ENCODE measurements around the gene ZNF546. TPM values are rescaled to one million over a fixed set of nuclear protein-coding genes. Genes with fewer than 3 reads are reported as not detected.
"Not testable (repeated sequence)": the region's sequence is repeated elsewhere in the genome, so short reads cannot be mapped to it uniquely, and the experiment has no call there.

Gene ZNF546
- total RNA-seq, 2 donors from 2014 or later: 2.5 to 2.7 TPM

GRCh38 chr19:39996218-39996810 is 546 bp upstream of the ZNF546 start:
- DNase-seq: peak in 1 of 3 donors; percentile 9
- Mint-ChIP-seq H3K4me1 (peaks cover 23% of the 10 kb centered on the region), H3K4me3 (peak overlapping the region; percentile 96), H3K27ac (peak overlapping the region; percentile 99), H3K36me3 (ENCODE audit: low read depth) (peaks cover 5% of the 10 kb centered on the region), H3K27me3 (no peaks in the 10 kb centered on the region)
- no peaks in the 10 kb centered on the region for H3K9me3 ChIP-seq (ENCODE audit: control insufficient read depth, low read length, poor library complexity, severe bottlenecking)
- ATAC-seq: peak; percentile 64

- peak overlapping the region; percentile 96 for H3K4me3 Mint-ChIP-seq
- no peak for ATAC-seq
- no peaks in the 10 kb centered on the region for H3K27me3 Mint-ChIP-seq
- peaks cover 5% of the 10 kb centered on the region for H3K36me3 Mint-ChIP-seq (ENCODE audit: low read depth)
- no peak for DNase-seq
- H3K9me3 ChIP-seq (ENCODE audit: control insufficient read depth, low read length, poor library complexity, severe bottlenecking): no peaks in the 10 kb centered on the region
- H3K27ac Mint-ChIP-seq: peak overlapping the region; percentile 99
- H3K4me1 Mint-ChIP-seq: peaks cover 17% of the 10 kb centered on the region
These were observed 867 bp downstream of the ZNF546 start for GRCh38 chr19:39997638-39998216.

- no peaks in the 10 kb centered on the region for H3K27me3 Mint-ChIP-seq
- ATAC-seq (no peak), DNase-seq (no peak)
- H3K9me3 ChIP-seq (ENCODE audit: control insufficient read depth, low read length, poor library complexity, severe bottlenecking): no peaks in the 10 kb centered on the region
- H3K4me1 Mint-ChIP-seq: peaks cover 15% of the 10 kb centered on the region
- H3K4me3 Mint-ChIP-seq: peak overlapping the region; percentile 96
- H3K36me3 Mint-ChIP-seq (ENCODE audit: low read depth): peaks cover 5% of the 10 kb centered on the region
- peak overlapping the region; percentile 99 for H3K27ac Mint-ChIP-seq
These were observed 1.6 kb downstream of the ZNF546 start for GRCh38 chr19:39998501-39998900.

GRCh38 chr19:40005691-40006272 is 8.9 kb downstream of the ZNF546 start:
- no peak overlapping the region for H3K4me3 Mint-ChIP-seq
- no peaks in the 10 kb centered on the region for H3K9me3 ChIP-seq (ENCODE audit: control insufficient read depth, low read length, poor library complexity, severe bottlenecking)
- H3K4me1 Mint-ChIP-seq: no peaks in the 10 kb centered on the region
- no peak for ATAC-seq
- H3K27me3 Mint-ChIP-seq: no peaks in the 10 kb centered on the region
- peaks cover 19% of the 10 kb centered on the region for H3K36me3 Mint-ChIP-seq (ENCODE audit: low read depth)
- no peak overlapping the region for H3K27ac Mint-ChIP-seq
- no peak for DNase-seq

- Mint-ChIP-seq H3K36me3 (ENCODE audit: low read depth) (peaks cover 19% of the 10 kb centered on the region), H3K27ac (no peak overlapping the region), H3K27me3 (no peaks in the 10 kb centered on the region), H3K4me3 (no peak overlapping the region), H3K4me1 (no peaks in the 10 kb centered on the region)
- DNase-seq (no peak), ATAC-seq (no peak)
- H3K9me3 ChIP-seq (ENCODE audit: control insufficient read depth, low read length, poor library complexity, severe bottlenecking): no peaks in the 10 kb centered on the region
These were observed 9.4 kb downstream of the ZNF546 start for GRCh38 chr19:40006273-40006691.

- peaks cover 22% of the 10 kb centered on the region for H3K36me3 Mint-ChIP-seq (ENCODE audit: low read depth)
- peaks cover 10% of the 10 kb centered on the region for H3K9me3 ChIP-seq (ENCODE audit: control insufficient read depth, low read length, poor library complexity, severe bottlenecking)
- no peaks in the 10 kb centered on the region for H3K27me3 Mint-ChIP-seq
- no peak for DNase-seq
- H3K4me1 Mint-ChIP-seq: no peaks in the 10 kb centered on the region
- no peak for ATAC-seq
- no peak overlapping the region for H3K27ac Mint-ChIP-seq
- H3K4me3 Mint-ChIP-seq: no peak overlapping the region
These were observed 12.8 kb downstream of the ZNF546 start for GRCh38 chr19:40009674-40010073.

GRCh38 chr19:40013991-40014390 is 17.1 kb downstream of the ZNF546 start:
- H3K9me3 ChIP-seq (ENCODE audit: control insufficient read depth, low read length, poor library complexity, severe bottlenecking): peaks cover 14% of the 10 kb centered on the region
- no peak for ATAC-seq
- Mint-ChIP-seq H3K27me3 (no peaks in the 10 kb centered on the region), H3K4me1 (no peaks in the 10 kb centered on the region), H3K4me3 (no peak overlapping the region), H3K36me3 (ENCODE audit: low read depth) (peaks cover 8% of the 10 kb centered on the region), H3K27ac (no peak overlapping the region)
- DNase-seq: no peak

GRCh38 chr19:40023969-40024368 is 27.1 kb downstream of the ZNF546 start:
- Mint-ChIP-seq H3K36me3 (ENCODE audit: low read depth) (no peaks in the 10 kb centered on the region), H3K4me3 (no peak overlapping the region), H3K27ac (no peak overlapping the region), H3K27me3 (no peaks in the 10 kb centered on the region), H3K4me1 (no peaks in the 10 kb centered on the region)
- no peak for ATAC-seq
- peaks cover 39% of the 10 kb centered on the region for H3K9me3 ChIP-seq (ENCODE audit: control insufficient read depth, low read length, poor library complexity, severe bottlenecking)
- DNase-seq: no peak

- H3K4me1 Mint-ChIP-seq: no peaks in the 10 kb centered on the region
- H3K4me3 Mint-ChIP-seq: no peak overlapping the region
- H3K27me3 Mint-ChIP-seq: no peaks in the 10 kb centered on the region
- H3K36me3 Mint-ChIP-seq (ENCODE audit: low read depth): no peaks in the 10 kb centered on the region
- ATAC-seq (no peak), DNase-seq (no peak)
- H3K9me3 ChIP-seq (ENCODE audit: control insufficient read depth, low read length, poor library complexity, severe bottlenecking): peaks cover 44% of the 10 kb centered on the region
- no peak overlapping the region for H3K27ac Mint-ChIP-seq
These were observed 29.2 kb downstream of the ZNF546 start for GRCh38 chr19:40025938-40026596.

GRCh38 chr19:40026597-40026970 is 29.7 kb downstream of the ZNF546 start:
- H3K27ac Mint-ChIP-seq: no peak overlapping the region
- H3K27me3 Mint-ChIP-seq: no peaks in the 10 kb centered on the region
- no peaks in the 10 kb centered on the region for H3K4me1 Mint-ChIP-seq
- DNase-seq (no peak), ATAC-seq (no peak)
- peaks cover 49% of the 10 kb centered on the region for H3K9me3 ChIP-seq (ENCODE audit: control insufficient read depth, low read length, poor library complexity, severe bottlenecking)
- H3K4me3 Mint-ChIP-seq: no peak overlapping the region
- H3K36me3 Mint-ChIP-seq (ENCODE audit: low read depth): no peaks in the 10 kb centered on the region

- Mint-ChIP-seq H3K27ac (no peak overlapping the region), H3K4me1 (no peaks in the 10 kb centered on the region), H3K27me3 (no peaks in the 10 kb centered on the region), H3K4me3 (no peak overlapping the region), H3K36me3 (ENCODE audit: low read depth) (peaks cover 2% of the 10 kb centered on the region)
- ATAC-seq: no peak
- no peak for DNase-seq
- H3K9me3 ChIP-seq (ENCODE audit: control insufficient read depth, low read length, poor library complexity, severe bottlenecking): peaks cover 25% of the 10 kb centered on the region
These were observed 37.2 kb downstream of the ZNF546 start for GRCh38 chr19:40033989-40034560.

- H3K36me3 Mint-ChIP-seq (ENCODE audit: low read depth): peaks cover 2% of the 10 kb centered on the region
- DNase-seq (no peak), ATAC-seq (no peak)
- no peaks in the 10 kb centered on the region for H3K27me3 Mint-ChIP-seq
- H3K4me1 Mint-ChIP-seq: no peaks in the 10 kb centered on the region
- no peak overlapping the region for H3K27ac Mint-ChIP-seq
- peaks cover 21% of the 10 kb centered on the region for H3K9me3 ChIP-seq (ENCODE audit: control insufficient read depth, low read length, poor library complexity, severe bottlenecking)
- H3K4me3 Mint-ChIP-seq: no peak overlapping the region
These were observed 39.1 kb downstream of the ZNF546 start for GRCh38 chr19:40035996-40036395.

- H3K36me3 Mint-ChIP-seq (ENCODE audit: low read depth); H3K27ac Mint-ChIP-seq; H3K27me3 Mint-ChIP-seq; H3K4me1 Mint-ChIP-seq; DNase-seq; ATAC-seq; H3K4me3 Mint-ChIP-seq: not testable (repeated sequence)
- peaks cover 12% of the 10 kb centered on the region for H3K9me3 ChIP-seq (ENCODE audit: control insufficient read depth, low read length, poor library complexity, severe bottlenecking)
These were observed 41.2 kb downstream of the ZNF546 start for GRCh38 chr19:40038047-40038446.

Measured in T-helper 17 cell (primary cell).